Cardiac septum (tissue), 1 donor: Measurements from ENCODE around the gene CFAP299. TPM values are rescaled to one million over a fixed set of nuclear protein-coding genes. Genes with fewer than 3 reads are reported as not detected.

Source experiments
- DNase-seq: peaks from one replicate; pipeline ENCODE4 v3.0.0-alpha.2; 2020; ENCODE audit warnings: low spot score
- intact Hi-C: fragments of 100-400 bp; cut with DNase I; formaldehyde crosslinking; loops from one replicate; pipeline ENCODE4 v1.14.0; 2022
- total RNA-seq: library from RNA; stranded (reverse); fragmentation: NEBNext Ultra II Directional; extraction: Animal tissue kit (Norgen Biotek cat#: 25700); gene quantifications from one replicate; pipeline ENCODE4 v1.2.1, GENCODE V29; 2021
- donor health status: DM: no; HTN: no; CAD: no.

The CFAP299 gene
- total RNA-seq, 1 donor from 2014 or later, result not detected

GRCh38 chr4:80560337-80560736 is 224.8 kb downstream of the CFAP299 start:
- DNase-seq, result no peak
- intact Hi-C loops, result no loop called here

GRCh38 chr4:80566203-80566872 is 230.8 kb downstream of the CFAP299 start:
- intact Hi-C loops, result no loop called here

GRCh38 chr4:80568891-80569290 is 233.4 kb downstream of the CFAP299 start:
- intact Hi-C loops, result no loop called here
- no peak for DNase-seq

More at GRCh38 chr4:80566203-80566872, 230.8 kb downstream of the CFAP299 start:
- no peak for DNase-seq

- DNase-seq, result no peak
- intact Hi-C loops, result no loop called here
These were observed 241.3 kb downstream of the CFAP299 start for GRCh38 chr4:80576796-80577195.

- no peak for DNase-seq
- intact Hi-C loops, result no loop called here
These were observed 242.5 kb downstream of the CFAP299 start for GRCh38 chr4:80578001-80578400.

- no peak for DNase-seq
- intact Hi-C loops, result no loop called here
These were observed 250.0 kb downstream of the CFAP299 start for GRCh38 chr4:80585542-80585941.

- DNase-seq, result no peak
- intact Hi-C loops, result no loop called here
These were observed 251.2 kb downstream of the CFAP299 start for GRCh38 chr4:80586716-80587115.

- intact Hi-C loops, result no loop called here
- DNase-seq, result no peak
These were observed 252.4 kb downstream of the CFAP299 start for GRCh38 chr4:80587871-80588385.

GRCh38 chr4:80592950-80593349 is 257.4 kb downstream of the CFAP299 start:
- intact Hi-C loops, result no loop called here
- no peak for DNase-seq

GRCh38 chr4:80594701-80595100 is 259.2 kb downstream of the CFAP299 start:
- DNase-seq, result no peak
- intact Hi-C loops, result no loop called here

GRCh38 chr4:80608281-80608980 is 272.9 kb downstream of the CFAP299 start:
- DNase-seq, result no peak
- intact Hi-C loops, result no loop called here

GRCh38 chr4:80610199-80610598 is 274.7 kb downstream of the CFAP299 start:
- intact Hi-C loops, result no loop called here
- DNase-seq, result no peak

- DNase-seq, result no peak
- intact Hi-C loops, result no loop called here
These were observed 275.5 kb downstream of the CFAP299 start for GRCh38 chr4:80610845-80611677.

- DNase-seq, result no peak
- intact Hi-C loops, result no loop called here
These were observed 276.1 kb downstream of the CFAP299 start for GRCh38 chr4:80611678-80611979.

- intact Hi-C loops, result no loop called here
- no peak for DNase-seq
These were observed 277.9 kb downstream of the CFAP299 start for GRCh38 chr4:80613470-80613869.

GRCh38 chr4:80614319-80614718 is 278.8 kb downstream of the CFAP299 start:
- intact Hi-C loops, result no loop called here
- no peak for DNase-seq

GRCh38 chr4:80615099-80615498 is 279.6 kb downstream of the CFAP299 start:
- DNase-seq, result no peak
- intact Hi-C loops, result no loop called here

- intact Hi-C loops, result no loop called here
- DNase-seq, result no peak
These were observed 283.6 kb downstream of the CFAP299 start for GRCh38 chr4:80619070-80619674.

GRCh38 chr4:80631861-80632260 is 296.3 kb downstream of the CFAP299 start:
- intact Hi-C loops, result no loop called here
- DNase-seq, result no peak

GRCh38 chr4:80637190-80637589 is 301.7 kb downstream of the CFAP299 start:
- intact Hi-C loops, result no loop called here
- no peak for DNase-seq
